Tibial nerve (tissue), 4 donors: Measurements from ENCODE around the gene RARRES2.

Experiments used
- EP300 ChIP-seq, 2 donors: sonication (generic); formaldehyde crosslinking; IDR thresholded peaks; one replicate each; pipeline ENCODE4 v1.6.1; 2017; ENCODE audit warnings: antibody characterized with exemption in 2 of 2, mild to moderate bottlenecking in 1 of 2
- TF ChIP-seq, protein P1 (sequence below), 5 experiments: fragments of 200-600 bp in 3 of 5; fragments of 450-650 bp in 2 of 5; sonication (generic) in 3 of 5; IDR thresholded peaks; one replicate each; pipeline ENCODE4 v1.5.1; 2016 to 2019; ENCODE audit warnings: antibody characterized with exemption in 5 of 5, mild to moderate bottlenecking in 3 of 5, moderate library complexity in 2 of 5

- TF ChIP-seq, protein P1, sequence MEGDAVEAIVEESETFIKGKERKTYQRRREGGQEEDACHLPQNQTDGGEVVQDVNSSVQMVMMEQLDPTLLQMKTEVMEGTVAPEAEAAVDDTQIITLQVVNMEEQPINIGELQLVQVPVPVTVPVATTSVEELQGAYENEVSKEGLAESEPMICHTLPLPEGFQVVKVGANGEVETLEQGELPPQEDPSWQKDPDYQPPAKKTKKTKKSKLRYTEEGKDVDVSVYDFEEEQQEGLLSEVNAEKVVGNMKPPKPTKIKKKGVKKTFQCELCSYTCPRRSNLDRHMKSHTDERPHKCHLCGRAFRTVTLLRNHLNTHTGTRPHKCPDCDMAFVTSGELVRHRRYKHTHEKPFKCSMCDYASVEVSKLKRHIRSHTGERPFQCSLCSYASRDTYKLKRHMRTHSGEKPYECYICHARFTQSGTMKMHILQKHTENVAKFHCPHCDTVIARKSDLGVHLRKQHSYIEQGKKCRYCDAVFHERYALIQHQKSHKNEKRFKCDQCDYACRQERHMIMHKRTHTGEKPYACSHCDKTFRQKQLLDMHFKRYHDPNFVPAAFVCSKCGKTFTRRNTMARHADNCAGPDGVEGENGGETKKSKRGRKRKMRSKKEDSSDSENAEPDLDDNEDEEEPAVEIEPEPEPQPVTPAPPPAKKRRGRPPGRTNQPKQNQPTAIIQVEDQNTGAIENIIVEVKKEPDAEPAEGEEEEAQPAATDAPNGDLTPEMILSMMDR (IDR thresholded peaks at IDR 0.05): no peak
- no peak for TF ChIP-seq EP300 (IDR thresholded peaks at IDR 0.05)
Measured at GRCh38 chr7:150323682-150324372, 17.6 kb downstream of the RARRES2 start.
